GM12872 (cell line): ENCODE results near the gene ZNF831.

ENCODE experiments used
- TF ChIP-seq, protein P1 (sequence below): IDR thresholded peaks from 3 replicates; pipeline ENCODE4 v1.5.1; 2011; ENCODE audit warnings: low read depth, mild to moderate bottlenecking, low read length, moderate library complexity; ENCODE audit not compliant: insufficient read depth

ZNF831 gene

GRCh38 chr20:59134182-59134581 is 29.4 kb upstream of the ZNF831 start:
- TF ChIP-seq, protein P1, sequence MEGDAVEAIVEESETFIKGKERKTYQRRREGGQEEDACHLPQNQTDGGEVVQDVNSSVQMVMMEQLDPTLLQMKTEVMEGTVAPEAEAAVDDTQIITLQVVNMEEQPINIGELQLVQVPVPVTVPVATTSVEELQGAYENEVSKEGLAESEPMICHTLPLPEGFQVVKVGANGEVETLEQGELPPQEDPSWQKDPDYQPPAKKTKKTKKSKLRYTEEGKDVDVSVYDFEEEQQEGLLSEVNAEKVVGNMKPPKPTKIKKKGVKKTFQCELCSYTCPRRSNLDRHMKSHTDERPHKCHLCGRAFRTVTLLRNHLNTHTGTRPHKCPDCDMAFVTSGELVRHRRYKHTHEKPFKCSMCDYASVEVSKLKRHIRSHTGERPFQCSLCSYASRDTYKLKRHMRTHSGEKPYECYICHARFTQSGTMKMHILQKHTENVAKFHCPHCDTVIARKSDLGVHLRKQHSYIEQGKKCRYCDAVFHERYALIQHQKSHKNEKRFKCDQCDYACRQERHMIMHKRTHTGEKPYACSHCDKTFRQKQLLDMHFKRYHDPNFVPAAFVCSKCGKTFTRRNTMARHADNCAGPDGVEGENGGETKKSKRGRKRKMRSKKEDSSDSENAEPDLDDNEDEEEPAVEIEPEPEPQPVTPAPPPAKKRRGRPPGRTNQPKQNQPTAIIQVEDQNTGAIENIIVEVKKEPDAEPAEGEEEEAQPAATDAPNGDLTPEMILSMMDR = no peak

- TF ChIP-seq, protein P1 = no peak
Observed at GRCh38 chr20:59135093-59135492, 28.5 kb upstream of the ZNF831 start.

- TF ChIP-seq, protein P1 = no peak
Observed at GRCh38 chr20:59136027-59136426, 27.6 kb upstream of the ZNF831 start.

DNA sequence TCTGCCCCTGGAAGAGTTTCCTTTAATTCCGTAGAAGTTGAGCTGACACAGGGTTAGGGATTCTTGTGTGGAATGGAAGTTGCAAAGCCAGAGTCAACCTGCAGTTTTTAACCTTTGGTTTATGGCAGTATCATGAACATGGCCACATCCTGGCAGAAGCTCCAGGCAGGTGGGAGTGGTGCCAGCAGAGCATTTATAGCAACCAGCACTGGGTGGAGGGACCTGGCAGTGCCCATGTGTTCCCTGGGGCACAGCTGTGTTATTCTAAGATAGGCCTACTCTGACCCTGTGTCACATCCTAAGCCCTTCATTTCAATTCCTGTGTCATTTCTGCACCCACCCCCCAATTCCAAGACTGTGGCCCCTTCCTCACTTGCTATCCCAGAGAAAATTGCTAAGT is 26.1 kb upstream of the ZNF831 start:
- TF ChIP-seq, protein P1 = no peak

DNA sequence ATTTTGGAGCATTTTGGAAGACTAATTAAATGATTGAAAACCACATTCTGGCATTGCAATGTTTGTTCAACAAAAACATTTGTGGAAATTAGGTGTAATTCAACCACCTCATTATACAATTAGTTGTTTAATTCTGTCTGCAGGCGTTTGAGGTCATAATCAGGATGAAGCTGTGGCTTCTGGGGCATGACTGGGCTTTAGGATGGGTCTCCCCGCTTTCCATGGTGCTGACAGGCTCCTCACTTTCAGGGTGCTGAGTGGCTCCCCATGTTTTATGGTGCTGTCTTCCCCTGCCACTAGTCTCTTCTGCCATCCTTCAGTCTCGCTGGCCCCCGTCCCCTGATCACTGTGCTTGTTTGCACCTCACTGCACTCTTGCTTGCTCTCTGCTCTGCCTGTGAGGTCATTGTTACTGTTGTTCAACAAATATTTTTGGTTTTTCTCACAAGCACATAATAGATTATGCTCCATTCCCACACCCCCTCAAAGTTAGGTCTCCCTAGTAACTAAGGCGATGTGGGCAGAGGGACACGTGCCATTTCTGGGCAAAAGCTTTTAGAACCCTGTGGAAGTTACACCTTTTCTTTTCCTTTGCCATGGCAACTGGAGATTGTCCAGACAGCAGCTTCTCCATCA is 25.4 kb upstream of the ZNF831 start:
- TF ChIP-seq, protein P1 = no peak

- TF ChIP-seq, protein P1 = no peak
Observed at GRCh38 chr20:59139998-59140397, 23.6 kb upstream of the ZNF831 start.

DNA sequence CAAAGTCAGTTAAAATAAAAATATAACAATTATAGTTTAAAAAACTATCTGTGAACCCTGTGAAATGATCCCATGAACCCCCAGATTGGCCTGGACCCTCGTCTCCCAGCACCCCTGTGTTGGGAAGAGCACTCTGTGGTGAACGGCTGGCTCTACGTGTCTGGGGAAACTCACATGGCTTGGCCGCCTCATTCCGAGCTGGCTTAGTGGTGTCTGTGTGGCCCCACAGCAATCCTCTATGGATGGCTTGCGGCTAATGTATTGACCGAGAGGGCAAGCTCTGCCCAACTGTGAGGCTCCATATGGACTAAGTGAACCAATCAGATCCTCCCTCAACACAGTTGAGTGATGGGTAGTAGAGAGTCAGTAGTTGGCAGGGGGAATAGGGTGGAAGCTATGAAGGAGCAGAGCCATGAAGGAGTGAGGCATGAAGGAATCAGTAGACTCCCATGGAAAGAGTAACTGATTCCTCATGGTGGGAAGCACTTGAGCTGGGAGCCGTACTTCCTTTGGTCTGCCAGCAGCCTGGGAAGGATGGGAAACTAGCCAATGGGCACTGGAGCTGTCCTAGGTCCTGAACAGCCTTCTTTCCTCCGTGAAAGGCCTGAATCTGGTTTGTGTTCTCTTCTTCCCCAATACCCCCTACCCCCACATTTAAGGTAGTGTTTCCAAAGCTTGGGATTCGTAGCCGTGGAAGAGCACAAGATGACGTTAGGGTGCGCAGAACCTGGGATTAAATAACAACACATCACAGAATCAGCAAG is 21.6 kb upstream of the ZNF831 start:
- TF ChIP-seq, protein P1 = no peak
